Measurements from ENCODE around the gene PACSIN2.

DNA sequence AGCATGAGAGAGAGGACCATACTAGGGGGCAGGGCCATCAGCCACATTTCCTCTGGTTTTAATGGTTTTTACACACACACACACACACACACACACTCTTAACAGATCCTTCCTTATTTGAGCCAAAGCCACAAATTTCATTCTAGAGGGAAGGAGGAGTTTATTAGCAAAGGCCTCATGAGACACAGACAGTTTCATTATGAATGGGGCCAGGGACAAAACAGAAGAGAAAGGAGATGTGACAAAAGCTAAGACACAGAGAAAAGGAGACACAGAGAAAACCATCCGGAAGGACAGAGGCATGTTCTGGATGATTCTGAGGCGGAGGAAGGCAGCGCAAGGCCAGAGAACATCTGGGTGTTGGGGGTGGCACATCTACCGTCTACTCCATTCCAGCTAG is 125.6 kb downstream of the PACSIN2 start:
- no peak for TF ChIP-seq CTCF (CRISPR knock-in tag; IDR thresholded peaks at IDR 0.05)
- TF ChIP-seq, protein P1, sequence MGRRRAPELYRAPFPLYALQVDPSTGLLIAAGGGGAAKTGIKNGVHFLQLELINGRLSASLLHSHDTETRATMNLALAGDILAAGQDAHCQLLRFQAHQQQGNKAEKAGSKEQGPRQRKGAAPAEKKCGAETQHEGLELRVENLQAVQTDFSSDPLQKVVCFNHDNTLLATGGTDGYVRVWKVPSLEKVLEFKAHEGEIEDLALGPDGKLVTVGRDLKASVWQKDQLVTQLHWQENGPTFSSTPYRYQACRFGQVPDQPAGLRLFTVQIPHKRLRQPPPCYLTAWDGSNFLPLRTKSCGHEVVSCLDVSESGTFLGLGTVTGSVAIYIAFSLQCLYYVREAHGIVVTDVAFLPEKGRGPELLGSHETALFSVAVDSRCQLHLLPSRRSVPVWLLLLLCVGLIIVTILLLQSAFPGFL (CRISPR knock-in tag; IDR thresholded peaks at IDR 0.05): no peak
- no peak for TF ChIP-seq KDM1A (CRISPR knock-in tag; IDR thresholded peaks at IDR 0.05)
- TF ChIP-seq TOE1 (CRISPR knock-in tag; IDR thresholded peaks at IDR 0.05): no peak
- TF ChIP-seq, protein P2, sequence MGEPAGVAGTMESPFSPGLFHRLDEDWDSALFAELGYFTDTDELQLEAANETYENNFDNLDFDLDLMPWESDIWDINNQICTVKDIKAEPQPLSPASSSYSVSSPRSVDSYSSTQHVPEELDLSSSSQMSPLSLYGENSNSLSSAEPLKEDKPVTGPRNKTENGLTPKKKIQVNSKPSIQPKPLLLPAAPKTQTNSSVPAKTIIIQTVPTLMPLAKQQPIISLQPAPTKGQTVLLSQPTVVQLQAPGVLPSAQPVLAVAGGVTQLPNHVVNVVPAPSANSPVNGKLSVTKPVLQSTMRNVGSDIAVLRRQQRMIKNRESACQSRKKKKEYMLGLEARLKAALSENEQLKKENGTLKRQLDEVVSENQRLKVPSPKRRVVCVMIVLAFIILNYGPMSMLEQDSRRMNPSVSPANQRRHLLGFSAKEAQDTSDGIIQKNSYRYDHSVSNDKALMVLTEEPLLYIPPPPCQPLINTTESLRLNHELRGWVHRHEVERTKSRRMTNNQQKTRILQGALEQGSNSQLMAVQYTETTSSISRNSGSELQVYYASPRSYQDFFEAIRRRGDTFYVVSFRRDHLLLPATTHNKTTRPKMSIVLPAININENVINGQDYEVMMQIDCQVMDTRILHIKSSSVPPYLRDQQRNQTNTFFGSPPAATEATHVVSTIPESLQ (CRISPR knock-in tag; conservative IDR thresholded peaks at IDR 0.05): no peak
- no peak for TF ChIP-seq POLR2AphosphoS5 (IDR thresholded peaks at IDR 0.05; ENCODE audit: low read depth, low read length)
- TF ChIP-seq ZSCAN29 (CRISPR knock-in tag; conservative IDR thresholded peaks at IDR 0.05): no peak
- TF ChIP-seq, protein P3, sequence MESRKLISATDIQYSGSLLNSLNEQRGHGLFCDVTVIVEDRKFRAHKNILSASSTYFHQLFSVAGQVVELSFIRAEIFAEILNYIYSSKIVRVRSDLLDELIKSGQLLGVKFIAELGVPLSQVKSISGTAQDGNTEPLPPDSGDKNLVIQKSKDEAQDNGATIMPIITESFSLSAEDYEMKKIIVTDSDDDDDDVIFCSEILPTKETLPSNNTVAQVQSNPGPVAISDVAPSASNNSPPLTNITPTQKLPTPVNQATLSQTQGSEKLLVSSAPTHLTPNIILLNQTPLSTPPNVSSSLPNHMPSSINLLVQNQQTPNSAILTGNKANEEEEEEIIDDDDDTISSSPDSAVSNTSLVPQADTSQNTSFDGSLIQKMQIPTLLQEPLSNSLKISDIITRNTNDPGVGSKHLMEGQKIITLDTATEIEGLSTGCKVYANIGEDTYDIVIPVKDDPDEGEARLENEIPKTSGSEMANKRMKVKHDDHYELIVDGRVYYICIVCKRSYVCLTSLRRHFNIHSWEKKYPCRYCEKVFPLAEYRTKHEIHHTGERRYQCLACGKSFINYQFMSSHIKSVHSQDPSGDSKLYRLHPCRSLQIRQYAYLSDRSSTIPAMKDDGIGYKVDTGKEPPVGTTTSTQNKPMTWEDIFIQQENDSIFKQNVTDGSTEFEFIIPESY (CRISPR knock-in tag; IDR thresholded peaks at IDR 0.05): no peak
- no peak for TF ChIP-seq ZNF468 (CRISPR knock-in tag; IDR thresholded peaks at IDR 0.05)
- TF ChIP-seq ZIK1 (CRISPR knock-in tag; IDR thresholded peaks at IDR 0.05; ENCODE audit: borderline replicate concordance, low read depth): no peak
- no peak for TF ChIP-seq THRA (CRISPR knock-in tag; IDR thresholded peaks at IDR 0.05; ENCODE audit: borderline replicate concordance)
- no peak for TF ChIP-seq NR3C1 (CRISPR knock-in tag; IDR thresholded peaks at IDR 0.05)
- no peak for TF ChIP-seq ZNF841 (CRISPR knock-in tag; IDR thresholded peaks at IDR 0.05; ENCODE audit: borderline replicate concordance)
- TF ChIP-seq ZNF512 (CRISPR knock-in tag; IDR thresholded peaks at IDR 0.05): no peak
